Keratinocyte (primary cell): ENCODE results near the gene CTNNA2.

Source experiments
- EZH2 ChIP-seq: IDR thresholded peaks from one replicate; pipeline ENCODE4 v1.6.1; 2012; ENCODE audit warnings: inconsistent platforms, mild to moderate bottlenecking, low read length, moderate library complexity
- TF ChIP-seq, protein P1 (sequence below), 3 experiments: IDR thresholded peaks in 1 of 3; conservative IDR thresholded peaks in 1 of 3; optimal IDR thresholded peaks in 1 of 3; 2 replicates in 2 of 3; 3 replicates in 1 of 3; pipeline versions ENCODE3 to v1.5.1; 2011; ENCODE audit warnings: low read length in 3 of 3, mild to moderate bottlenecking in 3 of 3, moderate library complexity in 2 of 3, control low read depth in 1 of 3, inconsistent platforms in 1 of 3; ENCODE audit not compliant: insufficient read depth in 2 of 3; ENCODE audit errors: extremely low read depth in 1 of 3

DNA sequence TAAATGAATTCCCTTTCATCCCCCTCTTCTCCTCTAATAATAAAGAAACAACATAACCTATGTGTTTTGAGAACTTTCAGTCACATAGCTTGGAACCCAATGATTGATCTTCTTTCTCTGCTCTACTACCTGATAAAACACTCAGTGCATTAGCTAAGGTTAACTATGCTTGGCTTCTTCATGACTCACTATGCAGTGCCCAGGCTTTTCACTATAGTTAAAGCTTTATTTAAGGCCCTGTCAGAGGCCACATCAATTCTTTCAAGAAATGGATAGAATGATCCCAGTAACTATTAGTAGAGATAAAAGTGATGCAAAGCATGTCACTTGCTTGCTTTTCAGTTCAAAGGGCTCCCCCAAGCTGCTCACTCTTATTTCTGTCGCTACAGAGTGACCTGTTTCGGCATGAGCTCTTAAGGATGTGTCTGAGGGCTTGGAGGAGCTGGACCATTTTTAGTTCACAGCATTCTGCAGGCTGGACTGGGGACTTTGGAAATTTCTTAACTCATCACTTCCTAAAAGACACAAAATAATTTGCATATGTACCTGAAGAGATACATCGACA is 407.7 kb downstream of the CTNNA2 start:
- TF ChIP-seq, protein P1, sequence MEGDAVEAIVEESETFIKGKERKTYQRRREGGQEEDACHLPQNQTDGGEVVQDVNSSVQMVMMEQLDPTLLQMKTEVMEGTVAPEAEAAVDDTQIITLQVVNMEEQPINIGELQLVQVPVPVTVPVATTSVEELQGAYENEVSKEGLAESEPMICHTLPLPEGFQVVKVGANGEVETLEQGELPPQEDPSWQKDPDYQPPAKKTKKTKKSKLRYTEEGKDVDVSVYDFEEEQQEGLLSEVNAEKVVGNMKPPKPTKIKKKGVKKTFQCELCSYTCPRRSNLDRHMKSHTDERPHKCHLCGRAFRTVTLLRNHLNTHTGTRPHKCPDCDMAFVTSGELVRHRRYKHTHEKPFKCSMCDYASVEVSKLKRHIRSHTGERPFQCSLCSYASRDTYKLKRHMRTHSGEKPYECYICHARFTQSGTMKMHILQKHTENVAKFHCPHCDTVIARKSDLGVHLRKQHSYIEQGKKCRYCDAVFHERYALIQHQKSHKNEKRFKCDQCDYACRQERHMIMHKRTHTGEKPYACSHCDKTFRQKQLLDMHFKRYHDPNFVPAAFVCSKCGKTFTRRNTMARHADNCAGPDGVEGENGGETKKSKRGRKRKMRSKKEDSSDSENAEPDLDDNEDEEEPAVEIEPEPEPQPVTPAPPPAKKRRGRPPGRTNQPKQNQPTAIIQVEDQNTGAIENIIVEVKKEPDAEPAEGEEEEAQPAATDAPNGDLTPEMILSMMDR (optimal IDR thresholded peaks at IDR 0.05 in 1 of 3, IDR thresholded peaks at IDR 0.05 in 1 of 3, conservative IDR thresholded peaks at IDR 0.05 in 1 of 3; ENCODE audit: extremely low read depth in 1 of 3, insufficient read depth in 2 of 3, low read length in 3 of 3): no peak
- no peak for TF ChIP-seq EZH2
